HepG2 (cell line): ENCODE measurements around the gene CNNM3. TPM values are rescaled to one million over a fixed set of nuclear protein-coding genes. Genes with fewer than 3 reads are reported as not detected.

ENCODE experiments used
- ATF7 ChIP-seq, 2 experiments: fragments of 450-650 bp in 1 of 2; sonication (generic) in 1 of 2; formaldehyde crosslinking in 1 of 2; IDR thresholded peaks; 2 replicates each; pipeline versions ENCODE4 v1.4.0 to v1.6.1; 2016 to 2020; ENCODE audit warnings: antibody characterized with exemption in 1 of 2, mild to moderate bottlenecking in 1 of 2, missing genetic modification reagents in 1 of 2
- CBX5 ChIP-seq: sonication (generic); formaldehyde crosslinking; IDR thresholded peaks from 2 replicates; pipeline ENCODE4 v1.4.0; 2020; ENCODE audit warnings: missing genetic modification reagents, borderline replicate concordance
- HINFP ChIP-seq: sonication (generic); formaldehyde crosslinking; IDR thresholded peaks from 2 replicates; pipeline ENCODE4 v1.4.0; 2020; ENCODE audit warnings: low read depth, mild to moderate bottlenecking, missing genetic modification reagents
- IKZF5 ChIP-seq: IDR thresholded peaks from 2 replicates; pipeline ENCODE4 v1.6.1; 2018; ENCODE audit warnings: missing genetic modification reagents, mild to moderate bottlenecking, missing compliant biosample characterization
- KMT2A ChIP-seq: sonication (generic); formaldehyde crosslinking; IDR thresholded peaks from 2 replicates; pipeline ENCODE4 v1.4.0; 2020; ENCODE audit warnings: missing genetic modification reagents
- LBX2 ChIP-seq: sonication (generic); formaldehyde crosslinking; IDR thresholded peaks from 2 replicates; pipeline ENCODE4 v1.5.0; 2020; ENCODE audit warnings: missing genetic modification reagents, mild to moderate bottlenecking, borderline replicate concordance
- POLR2G ChIP-seq: fragments of 200-400 bp; formaldehyde crosslinking; IDR thresholded peaks from 2 replicates; pipeline ENCODE4 v1.6.1; 2018; ENCODE audit warnings: mild to moderate bottlenecking, low read depth, low read length, moderate library complexity
- RXRA ChIP-seq: sonication (generic); formaldehyde crosslinking; IDR thresholded peaks from 2 replicates; pipeline ENCODE4 v1.5.1; 2020; ENCODE audit warnings: missing genetic modification reagents
- SNAPC2 ChIP-seq: sonication (generic); formaldehyde crosslinking; IDR thresholded peaks from 2 replicates; pipeline ENCODE4 v1.8.1; 2022; ENCODE audit warnings: mild to moderate bottlenecking, missing genetic modification reagents
- ZBTB20 ChIP-seq: sonication (generic); formaldehyde crosslinking; IDR thresholded peaks from 2 replicates; pipeline ENCODE4 v1.8.1; 2023; ENCODE audit warnings: missing genetic modification reagents, low read depth, mild to moderate bottlenecking, borderline replicate concordance
- ZFAT ChIP-seq: sonication (generic); formaldehyde crosslinking; conservative IDR thresholded peaks from 2 replicates; pipeline ENCODE4 v1.8.1; 2023; ENCODE audit warnings: missing genetic modification reagents, inconsistent platforms
- ZFP36L1 ChIP-seq: sonication (generic); formaldehyde crosslinking; IDR thresholded peaks from 2 replicates; pipeline ENCODE4 v1.8.0; 2022; ENCODE audit warnings: mild to moderate bottlenecking, missing genetic modification reagents, moderate library complexity
- ZFP82 ChIP-seq: sonication (generic); formaldehyde crosslinking; IDR thresholded peaks from 2 replicates; pipeline ENCODE4 v1.5.1; 2020; ENCODE audit warnings: mild to moderate bottlenecking, missing genetic modification reagents, borderline replicate concordance
- ZMAT3 ChIP-seq: sonication (generic); formaldehyde crosslinking; conservative IDR thresholded peaks from 2 replicates; pipeline ENCODE4 v1.7.0; 2021; ENCODE audit warnings: missing genetic modification reagents
- ZNF136 ChIP-seq: sonication (generic); formaldehyde crosslinking; IDR thresholded peaks from 2 replicates; pipeline ENCODE4 v1.8.1; 2022; ENCODE audit warnings: low read depth, mild to moderate bottlenecking, moderate library complexity, missing genetic modification reagents
- ZNF430 ChIP-seq: sonication (generic); formaldehyde crosslinking; IDR thresholded peaks from 2 replicates; pipeline ENCODE4 v1.9.0; 2021; ENCODE audit warnings: mild to moderate bottlenecking, missing genetic modification reagents
- ZNF713 ChIP-seq: sonication (generic); formaldehyde crosslinking; IDR thresholded peaks from 2 replicates; pipeline ENCODE4 v1.4.0; 2020; ENCODE audit warnings: mild to moderate bottlenecking, missing genetic modification reagents
- ZNF75D ChIP-seq: sonication (generic); formaldehyde crosslinking; IDR thresholded peaks from 2 replicates; pipeline ENCODE4 v1.8.1; 2023; ENCODE audit warnings: missing genetic modification reagents, mild to moderate bottlenecking, borderline replicate concordance
- ZNF775 ChIP-seq: sonication (generic); formaldehyde crosslinking; IDR thresholded peaks from 2 replicates; pipeline ENCODE4 v1.4.0; 2020; ENCODE audit warnings: missing genetic modification reagents, mild to moderate bottlenecking, moderate library complexity, borderline replicate concordance
- ZNF792 ChIP-seq: IDR thresholded peaks from 2 replicates; pipeline ENCODE4 v1.6.1; 2016
- ZNF839 ChIP-seq: sonication (generic); formaldehyde crosslinking; IDR thresholded peaks from 2 replicates; pipeline ENCODE4 v1.4.0; 2020; ENCODE audit warnings: missing genetic modification reagents, mild to moderate bottlenecking, borderline replicate concordance
- polyA plus RNA-seq, 8 experiments: library from polyadenylated mRNA; depleted of rRNA in 3 of 8; stranded (reverse) in 7 of 8; unstranded in 1 of 8; fragments of >200 nt; fragmentation: Illumina TruSeq in 4 of 8; extraction: Trizol in 4 of 8; gene quantifications; 2 replicates each; pipeline versions ENCODE4 v1.2.1 to v1.2.3, GENCODE V29; 2011 to 2016; ENCODE audit warnings: low read depth in 4 of 8, missing spikeins in 1 of 8, mixed read lengths in 1 of 8; ENCODE audit not compliant: insufficient read depth in 1 of 8
- total RNA-seq, 5 experiments: library from RNA; depleted of rRNA; stranded (reverse); fragments of >200 nt; fragmentation: Illumina TruSeq; extraction: Trizol; gene quantifications; 2 replicates each; pipeline ENCODE4 v1.2.3, GENCODE V29; 2016; ENCODE audit warnings: low read depth in 1 of 5
- TF ChIP-seq, protein P1 (sequence below): sonication (generic); formaldehyde crosslinking; IDR thresholded peaks from 2 replicates; pipeline ENCODE4 v1.4.0; 2020; ENCODE audit warnings: missing genetic modification reagents
- TF ChIP-seq, protein P2 (sequence below): sonication (generic); formaldehyde crosslinking; IDR thresholded peaks from 2 replicates; pipeline ENCODE4 v1.5.0; 2020; ENCODE audit warnings: mild to moderate bottlenecking, missing genetic modification reagents

The CNNM3 gene
- total and polyA plus RNA-seq, 2 of the 13 experiments (the other 11 are each of a cell fraction or from before 2014, with no cell fraction given) = 21.2 to 27.9 TPM

DNA sequence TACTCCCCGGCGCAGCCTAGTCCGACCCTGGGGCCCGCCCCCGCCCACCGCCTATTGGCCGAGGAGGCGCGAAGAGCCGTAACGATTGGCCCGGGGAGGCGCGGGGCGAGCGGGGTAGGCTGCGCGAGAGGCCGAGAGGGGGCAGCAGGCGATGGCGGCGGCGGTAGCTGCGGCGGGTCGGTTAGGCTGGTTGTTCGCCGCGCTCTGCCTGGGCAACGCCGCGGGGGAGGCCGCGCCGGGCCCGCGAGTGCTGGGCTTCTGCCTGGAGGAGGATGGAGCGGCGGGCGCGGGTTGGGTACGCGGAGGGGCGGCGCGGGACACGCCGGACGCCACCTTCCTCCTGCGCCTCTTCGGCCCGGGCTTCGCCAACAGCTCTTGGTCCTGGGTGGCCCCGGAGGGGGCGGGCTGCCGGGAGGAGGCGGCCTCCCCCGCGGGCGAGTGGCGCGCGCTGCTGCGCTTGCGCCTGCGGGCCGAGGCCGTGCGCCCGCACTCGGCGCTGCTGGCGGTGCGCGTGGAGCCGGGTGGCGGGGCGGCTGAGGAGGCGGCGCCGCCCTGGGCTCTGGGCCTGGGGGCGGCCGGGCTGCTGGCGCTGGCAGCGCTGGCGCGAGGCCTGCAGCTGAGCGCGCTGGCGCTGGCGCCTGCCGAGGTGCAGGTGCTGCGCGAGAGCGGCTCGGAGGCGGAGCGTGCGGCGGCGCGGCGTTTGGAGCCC lies at the start of gene CNNM3 (continued):
- TF ChIP-seq ZNF136 (CRISPR knock-in tag) = no peak
- TF ChIP-seq CBX5 = 0 out of 2 replicates have a peak, but pooled peaks have one; percentile 70
- peak; percentile 71 for TF ChIP-seq ZNF430
- TF ChIP-seq ZNF839 (CRISPR knock-in tag) = no peak
- TF ChIP-seq RXRA = peak; percentile 55
- TF ChIP-seq ZNF713 (CRISPR knock-in tag) = 0 out of 2 replicates have a peak, but pooled peaks have one; percentile 91
- TF ChIP-seq IKZF5 = 0 out of 2 replicates have a peak, but pooled peaks have one; percentile 42
- no peak for TF ChIP-seq ZFAT (CRISPR knock-in tag)
- no peak for TF ChIP-seq SNAPC2 (CRISPR knock-in tag)
- no peak for TF ChIP-seq ZNF75D
- TF ChIP-seq HINFP = no peak; the same call in 1 of the 2 replicates
- TF ChIP-seq, protein P1, sequence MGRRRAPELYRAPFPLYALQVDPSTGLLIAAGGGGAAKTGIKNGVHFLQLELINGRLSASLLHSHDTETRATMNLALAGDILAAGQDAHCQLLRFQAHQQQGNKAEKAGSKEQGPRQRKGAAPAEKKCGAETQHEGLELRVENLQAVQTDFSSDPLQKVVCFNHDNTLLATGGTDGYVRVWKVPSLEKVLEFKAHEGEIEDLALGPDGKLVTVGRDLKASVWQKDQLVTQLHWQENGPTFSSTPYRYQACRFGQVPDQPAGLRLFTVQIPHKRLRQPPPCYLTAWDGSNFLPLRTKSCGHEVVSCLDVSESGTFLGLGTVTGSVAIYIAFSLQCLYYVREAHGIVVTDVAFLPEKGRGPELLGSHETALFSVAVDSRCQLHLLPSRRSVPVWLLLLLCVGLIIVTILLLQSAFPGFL (CRISPR knock-in tag) = no peak
- TF ChIP-seq, protein P2, sequence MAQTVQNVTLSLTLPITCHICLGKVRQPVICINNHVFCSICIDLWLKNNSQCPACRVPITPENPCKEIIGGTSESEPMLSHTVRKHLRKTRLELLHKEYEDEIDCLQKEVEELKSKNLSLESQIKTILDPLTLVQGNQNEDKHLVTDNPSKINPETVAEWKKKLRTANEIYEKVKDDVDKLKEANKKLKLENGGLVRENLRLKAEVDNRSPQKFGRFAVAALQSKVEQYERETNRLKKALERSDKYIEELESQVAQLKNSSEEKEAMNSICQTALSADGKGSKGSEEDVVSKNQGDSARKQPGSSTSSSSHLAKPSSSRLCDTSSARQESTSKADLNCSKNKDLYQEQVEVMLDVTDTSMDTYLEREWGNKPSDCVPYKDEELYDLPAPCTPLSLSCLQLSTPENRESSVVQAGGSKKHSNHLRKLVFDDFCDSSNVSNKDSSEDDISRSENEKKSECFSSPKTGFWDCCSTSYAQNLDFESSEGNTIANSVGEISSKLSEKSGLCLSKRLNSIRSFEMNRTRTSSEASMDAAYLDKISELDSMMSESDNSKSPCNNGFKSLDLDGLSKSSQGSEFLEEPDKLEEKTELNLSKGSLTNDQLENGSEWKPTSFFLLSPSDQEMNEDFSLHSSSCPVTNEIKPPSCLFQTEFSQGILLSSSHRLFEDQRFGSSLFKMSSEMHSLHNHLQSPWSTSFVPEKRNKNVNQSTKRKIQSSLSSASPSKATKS (CRISPR knock-in tag) = no peak
- TF ChIP-seq ZMAT3 (CRISPR knock-in tag) = peak; percentile 72
- no peak; the same call in 1 of the 2 replicates for TF ChIP-seq ZNF775
- 0 out of 2 replicates have a peak, but pooled peaks have one; percentile 46 for TF ChIP-seq LBX2
- peak; percentile 60; the same call in 1 of the 2 replicates for TF ChIP-seq ZBTB20
- TF ChIP-seq ZNF792 (CRISPR knock-in tag) = peak; percentile 58; the same call in 1 of the 2 replicates
- TF ChIP-seq KMT2A = peak; percentile 55
- TF ChIP-seq POLR2G = peak; percentile 95
- peak; percentile 91 for TF ChIP-seq ZFP36L1 (CRISPR knock-in tag)
- TF ChIP-seq ATF7 (IDR thresholded peaks at IDR 0.05) = no peak
- 0 out of 2 replicates have a peak, but pooled peaks have one; percentile 30 for TF ChIP-seq ATF7 (CRISPR knock-in tag; IDR thresholded peaks at IDR 0.05)
- peak; percentile 76; the same call in 1 of the 2 replicates for TF ChIP-seq ZFP82
